A549 (cell line): ENCODE data around the gene NLRP10.

Experiments used
- BHLHE40 ChIP-seq: IDR thresholded peaks from 2 replicates; pipeline ENCODE4 v1.6.1; 2012; ENCODE audit warnings: low read depth, low read length, inconsistent platforms
- CEBPB ChIP-seq, 2 experiments: fragments of >200 bp in 1 of 2; sonication (Bioruptor Twin) in 1 of 2; formaldehyde crosslinking in 1 of 2; IDR thresholded peaks; 2 replicates each; pipeline ENCODE4 v1.6.1; 2012 to 2016
- FOSL2 ChIP-seq, 2 experiments: fragments of 450-650 bp in 1 of 2; fragments of >200 bp in 1 of 2; sonication (Bioruptor Twin) in 1 of 2; formaldehyde crosslinking; IDR thresholded peaks; 2 replicates each; pipeline versions ENCODE4 v1.5.0 to v1.6.1; 2016 to 2020; ENCODE audit warnings: mild to moderate bottlenecking in 1 of 2, moderate library complexity in 1 of 2
- JUNB ChIP-seq: fragments of >200 bp; sonication (Bioruptor Twin); formaldehyde crosslinking; IDR thresholded peaks from 2 replicates; pipeline ENCODE4 v1.6.1; 2016
- KDM1A ChIP-seq: fragments of 200-600 bp; sonication (generic); IDR thresholded peaks from 2 replicates; pipeline ENCODE4 v1.6.1; 2016; ENCODE audit warnings: low read depth, mild to moderate bottlenecking
- MYC ChIP-seq: IDR thresholded peaks from 2 replicates; pipeline ENCODE4 v1.6.1; 2012; ENCODE audit warnings: mild to moderate bottlenecking, inconsistent platforms, low read length, improper control_type of control experiment, borderline replicate concordance
- PHF8 ChIP-seq: fragments of 200-600 bp; sonication (generic); IDR thresholded peaks from 2 replicates; pipeline ENCODE4 v1.6.1; 2016; ENCODE audit warnings: low read depth, mild to moderate bottlenecking, antibody characterized with exemption, moderate library complexity, borderline replicate concordance
- POLR2A ChIP-seq: IDR thresholded peaks from 2 replicates; pipeline ENCODE4 v1.6.1; 2012; ENCODE audit warnings: mild to moderate bottlenecking, low read length
- RARB ChIP-seq: fragments of 250-450 bp; sonication (Bioruptor Pico); IDR thresholded peaks from 2 replicates; pipeline ENCODE4 v1.8.0; 2021; ENCODE audit warnings: mild to moderate bottlenecking, moderate library complexity
- SREBF2 ChIP-seq: fragments of 450-650 bp; IDR thresholded peaks from 2 replicates; pipeline ENCODE4 v1.6.1; 2014; ENCODE audit warnings: mild to moderate bottlenecking, moderate library complexity
- TF ChIP-seq, protein P1 (sequence below): fragments of >200 bp; sonication (Bioruptor Twin); formaldehyde crosslinking; IDR thresholded peaks from 3 replicates; pipeline ENCODE4 v1.5.1; 2016
- TF ChIP-seq, protein P2 (sequence below): fragments of 200-600 bp; sonication (generic); IDR thresholded peaks from 2 replicates; pipeline ENCODE4 v1.6.1; 2016; ENCODE audit warnings: antibody characterized with exemption, mild to moderate bottlenecking, moderate library complexity

DNA sequence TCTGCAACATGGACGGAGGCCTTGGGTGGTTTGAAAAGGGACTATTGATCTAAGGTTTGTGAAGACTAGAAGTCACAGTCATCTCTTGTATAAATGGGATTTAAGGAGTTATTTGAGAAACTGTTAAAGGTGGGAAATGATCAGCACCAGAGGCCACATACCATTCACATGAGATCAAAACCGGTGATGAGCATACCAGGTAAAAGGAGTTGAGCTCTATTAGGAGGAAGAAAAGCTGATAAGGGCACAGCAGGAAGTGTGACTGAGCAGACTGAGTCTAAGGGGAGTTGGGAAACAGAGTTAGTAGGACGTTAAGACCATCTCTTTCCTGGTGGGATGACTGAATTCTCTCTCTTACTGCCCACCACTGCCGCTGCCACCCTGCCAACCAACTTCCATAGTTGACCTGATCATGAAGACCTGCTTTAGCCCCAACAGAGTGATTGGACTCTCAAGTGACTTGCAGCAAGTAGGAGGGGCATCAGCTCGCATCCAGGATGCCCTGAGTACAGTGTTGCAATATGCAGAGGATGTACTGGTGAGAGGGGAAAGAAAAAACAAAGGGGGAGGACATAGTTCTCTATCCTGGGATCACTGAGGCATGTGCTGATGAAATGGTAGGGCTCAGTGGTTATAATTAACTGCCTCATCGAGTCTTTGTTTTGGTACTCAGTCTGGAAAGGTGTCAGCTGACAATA, 29.5 kb upstream of the NLRP10 start:
- TF ChIP-seq, protein P1, sequence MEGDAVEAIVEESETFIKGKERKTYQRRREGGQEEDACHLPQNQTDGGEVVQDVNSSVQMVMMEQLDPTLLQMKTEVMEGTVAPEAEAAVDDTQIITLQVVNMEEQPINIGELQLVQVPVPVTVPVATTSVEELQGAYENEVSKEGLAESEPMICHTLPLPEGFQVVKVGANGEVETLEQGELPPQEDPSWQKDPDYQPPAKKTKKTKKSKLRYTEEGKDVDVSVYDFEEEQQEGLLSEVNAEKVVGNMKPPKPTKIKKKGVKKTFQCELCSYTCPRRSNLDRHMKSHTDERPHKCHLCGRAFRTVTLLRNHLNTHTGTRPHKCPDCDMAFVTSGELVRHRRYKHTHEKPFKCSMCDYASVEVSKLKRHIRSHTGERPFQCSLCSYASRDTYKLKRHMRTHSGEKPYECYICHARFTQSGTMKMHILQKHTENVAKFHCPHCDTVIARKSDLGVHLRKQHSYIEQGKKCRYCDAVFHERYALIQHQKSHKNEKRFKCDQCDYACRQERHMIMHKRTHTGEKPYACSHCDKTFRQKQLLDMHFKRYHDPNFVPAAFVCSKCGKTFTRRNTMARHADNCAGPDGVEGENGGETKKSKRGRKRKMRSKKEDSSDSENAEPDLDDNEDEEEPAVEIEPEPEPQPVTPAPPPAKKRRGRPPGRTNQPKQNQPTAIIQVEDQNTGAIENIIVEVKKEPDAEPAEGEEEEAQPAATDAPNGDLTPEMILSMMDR = no peak
- TF ChIP-seq BHLHE40 = no peak
- TF ChIP-seq RARB = no peak
- no peak for TF ChIP-seq CEBPB (IDR thresholded peaks at IDR 0.05)
- no peak for TF ChIP-seq POLR2A
- TF ChIP-seq, protein P2, sequence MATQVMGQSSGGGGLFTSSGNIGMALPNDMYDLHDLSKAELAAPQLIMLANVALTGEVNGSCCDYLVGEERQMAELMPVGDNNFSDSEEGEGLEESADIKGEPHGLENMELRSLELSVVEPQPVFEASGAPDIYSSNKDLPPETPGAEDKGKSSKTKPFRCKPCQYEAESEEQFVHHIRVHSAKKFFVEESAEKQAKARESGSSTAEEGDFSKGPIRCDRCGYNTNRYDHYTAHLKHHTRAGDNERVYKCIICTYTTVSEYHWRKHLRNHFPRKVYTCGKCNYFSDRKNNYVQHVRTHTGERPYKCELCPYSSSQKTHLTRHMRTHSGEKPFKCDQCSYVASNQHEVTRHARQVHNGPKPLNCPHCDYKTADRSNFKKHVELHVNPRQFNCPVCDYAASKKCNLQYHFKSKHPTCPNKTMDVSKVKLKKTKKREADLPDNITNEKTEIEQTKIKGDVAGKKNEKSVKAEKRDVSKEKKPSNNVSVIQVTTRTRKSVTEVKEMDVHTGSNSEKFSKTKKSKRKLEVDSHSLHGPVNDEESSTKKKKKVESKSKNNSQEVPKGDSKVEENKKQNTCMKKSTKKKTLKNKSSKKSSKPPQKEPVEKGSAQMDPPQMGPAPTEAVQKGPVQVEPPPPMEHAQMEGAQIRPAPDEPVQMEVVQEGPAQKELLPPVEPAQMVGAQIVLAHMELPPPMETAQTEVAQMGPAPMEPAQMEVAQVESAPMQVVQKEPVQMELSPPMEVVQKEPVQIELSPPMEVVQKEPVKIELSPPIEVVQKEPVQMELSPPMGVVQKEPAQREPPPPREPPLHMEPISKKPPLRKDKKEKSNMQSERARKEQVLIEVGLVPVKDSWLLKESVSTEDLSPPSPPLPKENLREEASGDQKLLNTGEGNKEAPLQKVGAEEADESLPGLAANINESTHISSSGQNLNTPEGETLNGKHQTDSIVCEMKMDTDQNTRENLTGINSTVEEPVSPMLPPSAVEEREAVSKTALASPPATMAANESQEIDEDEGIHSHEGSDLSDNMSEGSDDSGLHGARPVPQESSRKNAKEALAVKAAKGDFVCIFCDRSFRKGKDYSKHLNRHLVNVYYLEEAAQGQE = no peak
- TF ChIP-seq FOSL2 (IDR thresholded peaks at IDR 0.05) = no peak
- TF ChIP-seq FOSL2 (CRISPR knock-in tag; IDR thresholded peaks at IDR 0.05) = no peak
- no peak for TF ChIP-seq MYC
- no peak for TF ChIP-seq JUNB
- TF ChIP-seq KDM1A = no peak
- no peak for TF ChIP-seq SREBF2
- TF ChIP-seq PHF8 = no peak
